SK-N-MC (cell line): ENCODE data around the gene RPL10.

Experiments used
- EZH2 ChIP-seq: fragments of 200-600 bp; sonication (generic); IDR thresholded peaks from one replicate; pipeline ENCODE4 v1.6.1; 2017; ENCODE audit warnings: antibody characterized with exemption
- FOXP2 ChIP-seq: optimal IDR thresholded peaks from 2 replicates; pipeline ENCODE3; 2011; ENCODE audit warnings: mild to moderate bottlenecking, moderate library complexity; ENCODE audit not compliant: insufficient read depth; ENCODE audit errors: extremely low read length, control extremely low read depth
- POLR2AphosphoS5 ChIP-seq: IDR thresholded peaks from 2 replicates; pipeline ENCODE4 v1.6.1; 2012; ENCODE audit warnings: mild to moderate bottlenecking, low read depth, low read length, borderline replicate concordance

- TF ChIP-seq POLR2AphosphoS5: no peak
- TF ChIP-seq EZH2: no peak
- TF ChIP-seq FOXP2: no peak
Observed at GRCh38 chrX:154409222-154409871, 11.2 kb downstream of the RPL10 start, which contains the start of gene DNASE1L1.
